Skeletal muscle cell (primary cell): ENCODE data around the gene OMP.
"Not testable (repeated sequence)": the region's sequence is repeated elsewhere in the genome, so short reads cannot be mapped to it uniquely, and the experiment has no call there.

ENCODE experiments used
- DNase-seq: peaks from one replicate; pipeline ENCODE4 v3.0.0-alpha.2; 2010; ENCODE audit warnings: low read depth
- H3K4me3 ChIP-seq: 2 replicates; pipeline ENCODE4 v1.5.1; 2011; ENCODE audit warnings: low read depth, mild to moderate bottlenecking, control low read depth, low read length, moderate library complexity

Gene OMP, protein sequence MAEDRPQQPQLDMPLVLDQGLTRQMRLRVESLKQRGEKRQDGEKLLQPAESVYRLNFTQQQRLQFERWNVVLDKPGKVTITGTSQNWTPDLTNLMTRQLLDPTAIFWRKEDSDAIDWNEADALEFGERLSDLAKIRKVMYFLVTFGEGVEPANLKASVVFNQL

DNA sequence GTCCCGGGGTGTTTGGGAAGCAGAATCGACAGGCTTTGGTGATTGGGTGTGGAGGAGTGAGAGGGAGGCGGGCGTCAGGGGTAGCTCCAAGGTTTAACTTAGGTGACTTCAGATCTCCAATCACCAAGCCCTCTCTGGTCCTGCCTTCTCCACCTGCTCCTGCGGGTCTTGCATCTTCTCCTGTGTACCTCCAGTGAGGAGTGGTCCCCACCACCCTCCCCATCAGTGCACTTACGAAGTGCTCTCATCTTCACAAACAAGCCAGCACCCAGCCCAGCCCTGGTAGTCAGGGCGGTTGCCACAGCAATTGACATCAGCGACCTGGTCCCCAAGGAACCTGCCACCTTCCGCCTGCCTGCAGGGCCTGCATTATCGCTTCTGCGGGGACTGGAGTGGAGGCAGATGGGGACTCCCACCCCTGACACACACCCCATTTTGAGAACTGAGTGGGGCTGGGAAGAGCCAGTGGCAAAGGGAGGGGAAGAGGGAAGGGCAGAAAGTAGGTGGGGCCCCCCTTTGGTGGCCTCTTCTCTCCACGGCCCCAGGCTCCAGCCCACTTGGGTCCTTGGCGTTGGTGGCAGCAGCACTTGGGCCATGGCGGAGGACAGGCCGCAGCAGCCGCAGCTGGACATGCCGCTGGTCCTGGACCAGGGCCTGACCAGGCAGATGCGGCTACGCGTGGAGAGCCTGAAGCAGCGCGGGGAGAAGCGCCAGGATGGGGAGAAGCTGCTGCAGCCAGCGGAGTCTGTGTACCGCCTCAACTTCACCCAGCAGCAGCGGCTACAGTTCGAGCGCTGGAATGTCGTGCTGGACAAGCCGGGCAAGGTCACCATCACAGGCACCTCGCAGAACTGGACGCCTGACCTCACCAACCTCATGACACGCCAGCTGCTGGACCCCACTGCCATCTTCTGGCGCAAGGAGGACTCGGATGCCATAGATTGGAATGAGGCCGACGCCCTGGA lies at the start of gene OMP:
Gene OMP, plus strand, starts transcription at position 595 of the 965 bp plus-strand sequence. Its CDS starts 0 bp downstream, at position 595.
- no peak for DNase-seq
- no peak within 1 kb of the TSS for H3K4me3 ChIP-seq

DNA sequence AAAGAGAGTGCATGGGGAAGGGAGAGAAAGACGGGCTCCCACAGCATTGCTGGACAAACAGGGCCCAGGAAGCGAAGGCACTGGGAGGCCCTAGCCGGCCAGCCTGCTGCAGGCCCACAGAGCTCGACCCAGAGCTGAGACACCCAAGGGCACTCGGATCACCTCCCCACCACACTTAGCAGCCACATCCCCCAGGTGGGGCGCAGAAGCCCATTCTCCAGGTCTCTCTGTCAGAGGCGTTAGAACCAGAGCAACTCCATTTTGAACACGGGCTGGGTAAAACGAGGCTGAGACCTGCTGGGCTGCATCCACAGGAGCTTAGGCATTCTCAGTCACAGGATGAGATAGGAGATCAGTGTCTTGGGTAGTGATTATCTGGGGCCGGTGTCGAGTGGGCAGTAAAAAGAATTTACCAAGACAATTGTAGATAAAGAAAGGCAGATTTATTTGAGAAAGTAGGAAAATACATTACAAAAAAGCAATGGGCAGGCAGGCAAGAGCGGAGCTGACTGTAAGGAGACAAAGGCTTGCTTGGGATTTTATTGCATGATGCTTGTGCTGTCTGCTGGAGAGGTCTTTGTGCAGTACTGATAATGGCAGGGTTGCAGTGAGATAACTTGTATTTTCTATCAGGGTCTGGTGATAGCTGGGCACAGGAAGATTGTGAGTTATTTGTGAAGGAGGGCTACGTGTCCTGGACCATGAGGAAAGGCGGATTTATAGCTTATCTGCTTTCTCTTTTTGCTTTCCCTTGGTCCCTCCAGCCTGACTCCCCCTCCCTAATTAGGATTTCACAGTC lies 49.2 kb upstream of the OMP start:
- no peak overlapping the region for H3K4me3 ChIP-seq
- no peak for DNase-seq

DNA sequence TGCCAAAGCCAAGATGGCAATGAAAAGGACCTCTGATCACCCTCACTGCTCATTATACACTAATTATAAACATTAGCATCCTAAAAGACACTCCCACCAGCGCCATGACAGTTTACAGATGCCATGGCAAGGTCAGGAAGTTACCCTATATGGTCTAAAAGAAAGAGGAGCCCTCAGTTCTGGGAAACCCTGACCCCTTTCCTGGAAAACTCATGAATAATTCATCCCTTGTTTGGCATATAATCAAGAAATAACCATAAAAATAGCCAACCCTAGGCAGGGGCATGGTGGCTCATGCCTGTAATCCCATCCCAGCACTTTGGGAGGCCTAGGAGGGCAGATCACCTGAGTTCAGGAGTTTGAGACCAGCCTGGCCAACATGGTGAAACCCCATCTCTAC lies 48.6 kb upstream of the OMP start:
- DNase-seq: no peak
- no peak overlapping the region for H3K4me3 ChIP-seq

DNA sequence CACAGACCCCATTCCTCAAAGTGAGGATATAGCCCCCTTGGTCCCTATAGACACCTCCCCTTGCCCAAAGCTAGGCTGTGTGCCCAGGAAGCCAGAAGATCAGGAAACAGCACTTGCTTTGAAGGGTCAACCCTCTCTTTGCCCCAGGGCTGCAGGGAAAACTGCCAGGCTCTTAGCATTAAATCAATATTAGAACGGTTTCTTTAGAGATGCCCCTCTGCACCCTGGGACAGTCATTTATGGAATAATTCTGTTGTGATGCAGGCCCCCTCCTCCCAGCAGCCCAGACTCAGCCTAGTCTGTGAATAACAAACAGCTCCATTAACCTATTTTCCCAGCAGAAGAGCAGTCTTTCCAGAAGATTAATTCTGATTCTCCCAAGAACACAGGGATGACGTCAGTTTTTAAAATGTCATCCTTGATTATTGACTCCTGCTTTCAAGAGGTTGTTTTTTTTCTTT lies 47.5 kb upstream of the OMP start:
- no peak for DNase-seq
- no peak overlapping the region for H3K4me3 ChIP-seq

DNA sequence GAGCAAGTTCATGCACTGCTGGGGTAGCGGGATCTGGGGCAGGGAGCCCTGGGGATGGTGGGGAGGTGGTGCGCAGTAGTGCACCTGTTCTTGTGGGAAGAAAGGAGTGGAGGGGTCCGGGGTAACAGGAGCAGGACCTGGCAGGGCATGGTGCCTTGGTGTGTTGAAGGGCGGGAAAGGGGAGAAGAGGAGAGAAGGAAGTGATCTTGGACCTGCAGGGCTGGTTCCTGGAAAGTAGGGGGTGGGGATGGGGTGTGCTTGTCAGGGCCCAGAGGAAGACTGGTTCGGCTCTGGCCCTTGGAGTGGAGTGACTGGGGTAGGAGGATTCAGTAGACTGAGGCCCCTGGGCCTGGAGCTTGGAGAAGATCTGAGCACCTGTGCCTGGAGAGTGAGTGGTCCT lies 46.7 kb upstream of the OMP start:
- H3K4me3 ChIP-seq: no peak overlapping the region
- DNase-seq: no peak

DNA sequence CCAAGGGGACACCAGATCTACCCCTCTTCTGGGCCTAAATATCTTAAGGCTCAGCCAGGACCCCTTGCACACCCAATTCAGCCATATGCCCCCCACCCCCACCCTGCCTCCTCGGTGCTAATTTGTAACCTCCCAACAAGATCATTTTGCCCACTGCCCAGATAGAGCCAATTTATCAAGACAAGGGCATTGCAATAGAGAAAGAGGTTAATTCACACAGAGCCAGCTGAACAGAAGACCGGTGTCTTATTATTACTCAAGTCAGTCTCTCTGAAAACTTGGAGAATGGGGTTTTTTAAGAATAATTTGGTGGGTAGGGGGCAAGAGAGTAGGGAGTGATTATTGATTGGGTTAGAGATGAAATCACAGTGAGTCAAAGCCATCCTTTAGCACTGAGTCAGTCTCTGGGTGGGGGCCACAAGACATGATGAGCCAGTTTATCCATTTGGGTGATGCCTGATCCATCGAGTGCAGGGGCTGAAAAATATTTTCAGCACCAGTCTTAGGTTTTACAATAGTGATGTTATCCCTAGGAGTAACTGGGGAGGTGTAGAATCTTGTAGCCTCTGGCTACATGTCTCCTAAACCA lies 45.7 kb upstream of the OMP start:
- H3K4me3 ChIP-seq: no peak overlapping the region
- no peak for DNase-seq

DNA sequence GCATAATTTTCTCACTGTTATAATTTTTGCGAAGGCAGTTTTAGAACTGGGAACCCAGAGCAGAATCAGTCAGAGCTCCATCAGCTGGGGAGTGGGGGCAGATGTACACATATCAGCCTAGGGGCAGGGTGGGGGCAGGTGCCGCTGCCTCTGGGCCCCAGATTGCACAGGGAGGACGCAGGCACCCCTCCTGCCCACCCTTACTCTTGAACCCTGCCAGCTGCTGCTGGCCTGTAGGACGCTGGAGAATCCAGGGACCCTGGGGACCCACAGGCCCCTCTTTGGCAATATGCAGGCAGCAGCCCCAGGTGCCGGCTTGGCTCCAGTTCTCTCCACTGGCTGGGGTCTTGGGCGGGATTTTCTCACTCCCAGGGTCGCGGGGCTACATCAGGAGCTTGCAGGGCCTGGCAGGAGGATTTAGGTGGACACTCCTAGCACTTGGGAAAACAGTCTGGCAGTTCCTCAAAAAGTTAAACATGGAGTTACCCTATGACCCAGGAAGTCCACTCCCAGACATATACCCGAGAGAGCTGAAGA lies 44.6 kb upstream of the OMP start:
- no peak for DNase-seq
- no peak overlapping the region for H3K4me3 ChIP-seq

DNA sequence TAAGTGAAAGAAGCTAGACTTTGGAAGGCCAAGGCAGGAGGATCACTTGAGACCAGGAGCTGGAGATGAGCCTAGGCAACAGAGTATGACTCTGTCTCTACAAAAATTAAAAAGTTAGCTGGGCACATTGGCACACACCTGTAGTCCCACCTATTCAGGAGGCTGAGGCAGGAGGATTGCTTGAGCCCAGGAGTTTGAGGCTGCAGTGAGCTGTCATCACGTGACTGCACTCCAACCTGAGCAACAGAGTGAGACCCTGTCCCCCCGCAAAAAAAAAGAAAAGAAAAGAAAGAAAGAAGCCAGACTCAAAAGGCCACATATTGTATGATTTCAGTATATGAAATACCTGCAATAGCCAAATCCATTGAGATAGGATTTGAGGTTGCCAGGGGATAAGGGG lies 43.7 kb upstream of the OMP start:
- no peak for DNase-seq
- no peak overlapping the region for H3K4me3 ChIP-seq

DNA sequence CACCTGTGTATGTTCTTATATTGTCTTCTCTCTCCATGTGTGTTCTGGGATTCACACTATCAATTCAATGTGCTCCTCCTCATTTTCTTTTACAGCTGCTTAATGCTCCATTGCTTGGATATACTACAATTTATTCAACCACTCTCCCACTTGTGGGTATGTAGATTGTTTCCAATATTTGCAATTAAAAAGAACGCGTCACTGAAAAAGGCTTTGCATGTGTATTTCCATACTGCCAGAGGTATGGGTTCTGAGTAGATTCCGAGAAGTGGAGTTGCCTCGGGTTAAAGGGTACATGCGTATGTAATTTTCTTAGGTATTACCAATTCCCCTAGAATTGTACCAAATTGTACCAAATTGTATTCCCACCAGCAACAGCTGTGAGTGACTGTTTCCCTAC lies 42.8 kb upstream of the OMP start:
- DNase-seq: no peak
- H3K4me3 ChIP-seq: no peak overlapping the region

DNA sequence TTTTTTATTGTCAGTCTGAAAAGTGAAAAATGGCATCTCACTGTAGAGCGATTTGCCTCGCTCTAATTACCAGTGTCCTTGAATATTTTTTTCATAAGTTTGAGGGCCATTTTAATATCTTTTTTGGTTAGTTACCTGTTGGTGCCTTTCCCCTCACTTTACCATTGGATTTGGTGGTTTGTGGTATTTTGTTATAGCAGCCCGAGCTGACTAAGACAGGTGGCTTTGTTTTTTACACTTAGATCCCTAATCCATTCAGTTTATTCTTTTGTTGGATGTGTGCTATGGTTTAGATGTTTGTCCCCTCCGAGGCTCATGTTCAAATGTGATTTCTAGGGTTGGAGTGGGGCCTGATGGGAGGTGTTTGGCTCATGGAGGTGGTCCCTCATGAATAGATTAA lies 42.4 kb upstream of the OMP start:
- no peak overlapping the region for H3K4me3 ChIP-seq
- no peak for DNase-seq

DNA sequence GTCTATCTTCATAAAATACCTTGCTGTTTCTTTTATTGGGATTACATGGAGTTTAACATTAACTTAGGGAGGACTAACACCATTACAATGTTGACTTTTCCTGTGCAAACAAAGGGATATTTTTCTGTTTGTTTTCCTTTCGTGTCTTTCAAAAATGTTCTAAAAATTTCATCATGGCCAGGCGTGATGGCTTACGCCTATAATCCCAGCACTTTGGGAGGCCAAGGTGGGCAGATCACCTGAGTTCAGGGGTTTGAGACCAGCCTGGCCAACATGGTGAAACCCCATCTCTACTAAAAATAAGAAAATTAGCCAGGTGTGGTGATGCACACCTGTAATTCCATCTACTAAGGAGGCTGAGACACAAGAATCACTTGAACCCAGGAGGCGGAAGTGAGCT lies 41.4 kb upstream of the OMP start:
- not testable (repeated sequence) for DNase-seq, H3K4me3 ChIP-seq

DNA sequence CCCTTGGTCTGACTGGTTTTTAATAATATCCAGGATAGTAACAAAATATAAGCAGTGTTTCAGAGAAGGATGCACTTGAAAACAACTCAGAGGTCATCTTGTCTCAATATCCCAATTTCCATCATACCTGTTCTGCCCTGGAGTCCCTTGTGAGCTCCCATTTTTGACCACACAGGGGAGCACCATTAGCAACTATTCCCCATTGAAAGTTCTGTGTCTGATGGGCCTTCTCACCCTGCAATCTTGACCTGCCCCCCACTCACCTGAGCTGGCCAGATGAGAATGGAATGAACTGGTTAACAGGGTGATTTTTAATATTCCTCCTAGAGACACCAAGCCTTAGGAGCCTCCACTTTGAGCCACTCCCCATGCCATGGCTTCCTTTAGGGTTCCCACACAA lies 39.7 kb upstream of the OMP start:
- no peak for DNase-seq

DNA sequence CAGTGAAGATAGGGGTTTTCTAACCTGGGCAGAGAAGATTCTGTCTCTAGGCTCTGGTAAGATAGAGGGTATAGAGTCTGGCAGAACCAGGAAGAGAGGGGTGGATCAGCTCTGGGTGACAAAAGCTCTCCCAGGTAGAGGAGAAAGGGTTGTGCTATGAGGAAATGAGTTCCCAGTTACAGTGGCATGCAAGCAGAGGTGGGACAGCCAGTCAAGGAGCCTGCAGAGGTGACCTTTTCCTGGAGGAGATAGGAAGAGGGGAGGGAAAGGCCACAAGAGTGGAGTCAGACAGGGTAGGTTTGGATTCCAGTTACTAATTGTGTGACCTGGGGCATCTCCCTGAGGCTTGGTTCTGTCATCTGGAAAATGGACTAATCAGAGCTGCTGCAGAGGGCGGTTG lies 39.2 kb upstream of the OMP start:
- no peak overlapping the region for H3K4me3 ChIP-seq

More for the DNA sequence above, 39.7 kb upstream of the OMP start:
- H3K4me3 ChIP-seq: no peak overlapping the region

DNA sequence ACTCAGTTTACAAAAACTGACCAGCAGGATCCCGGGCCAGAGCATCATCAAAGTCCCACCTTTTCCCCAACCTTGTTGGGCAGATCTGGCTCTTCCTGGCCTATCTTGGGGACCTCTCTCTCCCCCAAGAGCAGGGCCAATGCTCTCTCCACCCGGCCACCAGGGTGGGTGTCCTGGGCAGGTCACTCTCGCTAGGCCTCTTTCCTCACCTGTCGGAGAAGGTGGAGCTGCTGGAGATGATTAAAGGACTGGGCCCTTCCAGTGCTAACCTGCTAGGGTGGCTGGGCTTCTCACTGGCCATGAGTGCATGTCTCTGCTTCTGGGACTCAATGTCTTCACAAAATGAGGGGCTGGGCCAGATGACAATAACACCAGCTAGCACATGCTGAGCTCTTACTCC lies 38.8 kb upstream of the OMP start:
- no peak for DNase-seq
- H3K4me3 ChIP-seq: no peak overlapping the region

More for the DNA sequence above, 39.2 kb upstream of the OMP start:
- DNase-seq: no peak

DNA sequence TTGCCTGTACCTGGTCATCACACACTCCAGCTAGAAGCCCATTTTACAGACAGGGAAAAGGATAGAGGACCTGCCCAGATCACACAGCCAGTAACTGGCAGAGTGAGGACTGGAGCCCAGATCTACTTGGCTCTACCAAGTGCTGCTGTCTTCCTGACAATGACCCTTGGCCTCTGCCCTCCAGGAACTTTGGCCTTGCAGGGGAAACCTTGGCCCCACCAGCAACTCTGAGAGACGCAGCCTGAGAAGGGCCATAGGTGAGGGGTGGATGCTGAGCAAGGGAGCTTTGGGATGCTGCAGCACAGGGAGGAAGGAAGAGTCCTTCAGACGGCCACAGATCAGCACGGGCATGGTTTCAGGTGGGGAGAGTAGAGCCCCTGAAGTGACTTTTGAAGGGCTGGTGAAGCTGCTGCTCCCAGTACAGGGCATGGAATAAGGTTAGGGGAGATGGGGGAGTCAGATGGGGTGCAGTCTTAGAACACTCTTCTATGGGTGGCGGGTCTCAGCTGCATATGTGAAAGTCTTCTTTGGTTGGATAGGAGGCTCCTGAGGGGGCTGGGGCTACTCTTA lies 37.9 kb upstream of the OMP start:
- DNase-seq: no peak
- no peak overlapping the region for H3K4me3 ChIP-seq

DNA sequence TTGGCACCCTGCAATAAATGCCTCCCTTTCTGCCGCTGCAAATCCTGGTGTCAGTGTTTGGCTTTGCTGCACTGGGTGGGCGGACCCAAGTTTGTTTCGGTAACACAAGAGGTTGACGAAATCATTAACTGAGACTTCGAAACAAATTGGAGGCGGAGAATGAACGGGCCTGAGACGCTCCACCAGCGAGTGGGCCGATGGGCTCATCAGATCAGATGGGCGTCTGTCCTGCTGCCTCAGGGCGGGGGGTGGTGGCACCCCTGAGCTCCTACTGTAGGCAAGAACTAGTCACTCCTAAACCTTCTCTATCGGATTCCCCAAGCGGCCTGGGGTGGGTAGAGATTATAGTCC lies 36.8 kb upstream of the OMP start:
- no peak for DNase-seq
- peak overlapping the region; percentile 72 for H3K4me3 ChIP-seq

DNA sequence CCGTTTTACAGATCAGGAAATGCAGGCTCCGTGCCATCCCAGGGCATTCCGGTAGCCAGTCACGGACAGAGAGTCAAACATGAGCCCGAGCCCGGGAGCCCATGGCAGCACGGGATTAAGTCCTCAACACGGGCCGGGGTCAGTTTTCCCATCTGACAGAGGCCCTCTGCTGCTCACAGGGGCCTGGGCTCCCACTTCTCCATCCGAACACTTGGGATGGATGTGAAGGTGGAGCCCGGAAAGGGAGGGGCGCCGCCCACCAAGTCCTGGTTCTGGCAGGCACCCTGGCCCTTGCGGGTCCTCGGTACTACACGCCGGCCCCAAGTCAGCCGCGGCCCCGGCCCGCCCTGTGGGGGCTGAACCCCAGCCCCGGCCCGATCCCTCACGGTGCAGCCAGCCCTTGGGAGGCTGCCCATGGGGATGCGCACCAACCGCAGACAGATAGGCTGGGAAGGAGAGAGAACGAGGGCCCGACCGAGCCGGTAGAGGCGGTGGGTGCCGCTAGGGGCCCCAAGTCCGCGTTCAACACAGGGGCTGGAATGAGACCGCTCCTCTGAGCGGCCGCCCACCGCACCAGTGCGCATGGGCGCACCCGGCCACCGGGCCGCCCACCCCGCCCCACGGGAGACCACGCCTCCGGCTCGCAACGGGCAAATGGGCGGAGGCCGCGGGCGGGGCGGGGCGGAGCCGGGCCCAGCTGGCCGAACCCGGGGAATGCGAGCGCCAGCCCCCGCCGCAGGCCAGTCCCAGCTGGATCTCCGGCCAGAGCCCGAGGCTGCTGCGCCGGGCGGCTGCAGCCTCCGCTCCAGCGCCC lies 36.2 kb upstream of the OMP start, which contains the start of gene CAPN5:
Gene CAPN5, plus strand, starts transcription at position 743 of the 814 bp plus-strand sequence. CDS start 17,916 bp downstream, outside the sequence.
- peak; percentile 81 for DNase-seq
- H3K4me3 ChIP-seq: peak within 1 kb of the TSS; percentile 72

DNA sequence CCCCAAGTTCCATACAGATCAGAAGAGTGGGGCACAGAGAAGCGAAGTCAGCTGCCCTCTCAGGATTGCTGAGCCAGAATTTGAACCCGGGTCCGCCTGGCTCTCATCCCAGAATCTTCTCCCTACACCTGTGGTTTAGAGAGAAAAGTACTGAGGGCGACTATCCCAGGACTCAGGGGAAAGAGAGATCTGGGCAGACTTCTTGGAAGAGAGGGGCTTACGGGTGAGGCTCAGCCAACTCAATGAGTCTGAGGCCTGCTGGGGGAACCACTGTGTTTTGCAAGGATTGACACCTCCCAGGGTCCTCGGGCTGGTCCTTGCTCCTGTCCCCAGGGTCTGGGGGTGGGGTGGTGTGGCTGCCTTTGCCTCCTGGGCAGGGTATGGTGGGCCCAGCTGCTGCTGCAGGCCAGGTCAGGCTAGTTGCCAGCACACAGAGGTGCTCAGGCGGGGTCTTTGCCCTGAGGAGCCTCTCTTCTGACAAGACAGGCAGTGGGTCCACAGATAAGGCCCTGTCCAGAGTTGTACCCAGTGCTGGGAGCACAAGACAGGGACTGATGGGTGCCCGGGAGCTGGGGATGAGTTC lies 34.7 kb upstream of the OMP start:
- peak overlapping the region; percentile 72 for H3K4me3 ChIP-seq
- DNase-seq: no peak
